H9 (cell line): ENCODE data around the gene ESPNL. TPM values are rescaled to one million over a fixed set of nuclear protein-coding genes. Genes with fewer than 3 reads are reported as not detected.

Experiments
- DNase-seq: peaks from one replicate; pipeline ENCODE4 v3.0.0-alpha.2; 2017
- H2AFZ ChIP-seq: one replicate; pipeline ENCODE4 v1.6.1; 2013; ENCODE audit warnings: mild to moderate bottlenecking, low read length, control low read depth, moderate library complexity
- H2AK5ac ChIP-seq: 2 replicates; pipeline ENCODE4 v1.6.1; 2013; ENCODE audit warnings: low read length, control low read depth, mixed read lengths; ENCODE audit not compliant: insufficient read length
- H2BK120ac ChIP-seq: one replicate; pipeline ENCODE4 v1.6.1; 2013; ENCODE audit warnings: low read depth, mild to moderate bottlenecking, low read length, control low read depth, inconsistent platforms; ENCODE audit not compliant: poor library complexity, severe bottlenecking
- H2BK12ac ChIP-seq: 2 replicates; pipeline ENCODE4 v1.6.1; 2013; ENCODE audit warnings: low read length, control low read depth, mixed read lengths, low read depth; ENCODE audit not compliant: insufficient read length
- H2BK15ac ChIP-seq: 2 replicates; pipeline ENCODE4 v1.6.1; 2013; ENCODE audit warnings: low read depth, low read length, control low read depth
- H2BK20ac ChIP-seq: one replicate; pipeline ENCODE4 v1.6.1; 2013; ENCODE audit warnings: low read depth, mild to moderate bottlenecking, low read length, control low read depth, inconsistent platforms; ENCODE audit not compliant: poor library complexity, severe bottlenecking
- H2BK5ac ChIP-seq: 2 replicates; pipeline ENCODE4 v1.6.1; 2013; ENCODE audit warnings: low read length, control low read depth, mixed read lengths; ENCODE audit not compliant: insufficient read length
- H3K14ac ChIP-seq: 2 replicates; pipeline ENCODE4 v1.6.1; 2013; ENCODE audit warnings: low read length, control low read depth; ENCODE audit not compliant: insufficient read depth
- H3K18ac ChIP-seq: 2 replicates; pipeline ENCODE4 v1.6.1; 2013; ENCODE audit warnings: low read depth, mild to moderate bottlenecking, mixed read lengths, low read length, control low read depth; ENCODE audit not compliant: insufficient read length
- H3K23ac ChIP-seq: 2 replicates; pipeline ENCODE4 v1.6.1; 2013; ENCODE audit warnings: low read length, control low read depth, mixed read lengths, low read depth; ENCODE audit not compliant: insufficient read length
- H3K23me2 ChIP-seq: 2 replicates; pipeline ENCODE4 v1.6.1; 2013; ENCODE audit warnings: low read depth, mild to moderate bottlenecking, mixed read lengths, low read length, control low read depth; ENCODE audit not compliant: insufficient read length, poor library complexity, severe bottlenecking
- H3K27ac ChIP-seq: 2 replicates; pipeline ENCODE4 v1.5.1; 2013; ENCODE audit warnings: low read length, control low read depth, mixed read lengths, low read depth; ENCODE audit not compliant: insufficient read length
- H3K27me3 ChIP-seq: 2 replicates; pipeline ENCODE4 v1.6.1; 2013; ENCODE audit warnings: low read length, control low read depth, inconsistent platforms; ENCODE audit not compliant: insufficient read depth
- H3K4ac ChIP-seq: 2 replicates; pipeline ENCODE4 v1.6.1; 2013; ENCODE audit warnings: low read depth, mild to moderate bottlenecking, control low read depth, inconsistent platforms, low read length, moderate library complexity
- H3K4me1 ChIP-seq: 2 replicates; pipeline ENCODE4 v1.6.1; 2013; ENCODE audit warnings: low read length, control low read depth, inconsistent platforms; ENCODE audit not compliant: insufficient read depth
- H3K4me2 ChIP-seq: 2 replicates; pipeline ENCODE4 v1.6.1; 2013; ENCODE audit warnings: low read length, control low read depth, mixed read lengths; ENCODE audit not compliant: insufficient read length, insufficient read depth
- H3K56ac ChIP-seq: 2 replicates; pipeline ENCODE4 v1.6.1; 2013; ENCODE audit warnings: low read depth, mild to moderate bottlenecking, mixed read lengths, low read length, control low read depth; ENCODE audit not compliant: insufficient read length
- H3K79me1 ChIP-seq: 2 replicates; pipeline ENCODE4 v1.6.1; 2013; ENCODE audit warnings: low read depth, mild to moderate bottlenecking, moderate library complexity, low read length, control low read depth, inconsistent platforms; ENCODE audit not compliant: insufficient read depth, poor library complexity, severe bottlenecking
- H3K79me2 ChIP-seq: 2 replicates; pipeline ENCODE4 v1.6.1; 2013; ENCODE audit warnings: low read length, control low read depth, inconsistent platforms; ENCODE audit not compliant: insufficient read depth
- H3K9ac ChIP-seq: 2 replicates; pipeline ENCODE4 v1.6.1; 2013; ENCODE audit warnings: low read length, control low read depth, mixed read lengths; ENCODE audit not compliant: insufficient read length; ENCODE audit errors: extremely low read depth
- H3K9me3 ChIP-seq: one replicate; pipeline ENCODE4 v1.6.1; 2013; ENCODE audit warnings: low read depth, low read length, inconsistent platforms; ENCODE audit not compliant: control insufficient read depth
- H3T11ph ChIP-seq: one replicate; pipeline ENCODE4 v1.6.1; 2013; ENCODE audit warnings: mild to moderate bottlenecking, low read length, control low read depth, inconsistent platforms
- H4K20me1 ChIP-seq: one replicate; pipeline ENCODE4 v1.6.1; 2013; ENCODE audit not compliant: control insufficient read depth, insufficient read length, insufficient read depth
- H4K5ac ChIP-seq: 2 replicates; pipeline ENCODE4 v1.6.1; 2013; ENCODE audit warnings: low read depth, mild to moderate bottlenecking, mixed read lengths, low read length, control low read depth; ENCODE audit not compliant: insufficient read length
- H4K8ac ChIP-seq: replicated peaks from 2 replicates; pipeline ENCODE4 v1.6.1; 2013; ENCODE audit warnings: low read length, control low read depth, mixed read lengths, low read depth; ENCODE audit not compliant: insufficient read length
- H4K91ac ChIP-seq: 2 replicates; pipeline ENCODE4 v1.6.1; 2013; ENCODE audit warnings: low read depth, mild to moderate bottlenecking, moderate library complexity, mixed read lengths, low read length, control low read depth; ENCODE audit not compliant: insufficient read length
- H3K27ac Mint-ChIP-seq, 3 experiments: 2 replicates in 2 of 3; 3 replicates in 1 of 3; pipeline ENCODE4 v1.8.0; 2020 to 2021; ENCODE audit warnings: mixed read lengths in 3 of 3, mild to moderate bottlenecking in 1 of 3, moderate library complexity in 1 of 3
- H3K27me3 Mint-ChIP-seq: 2 replicates; pipeline ENCODE4 v1.8.0; 2021; ENCODE audit warnings: low read depth, mild to moderate bottlenecking, moderate library complexity, mixed read lengths
- H3K36me3 Mint-ChIP-seq, 3 experiments: 2 replicates in 2 of 3; 3 replicates in 1 of 3; pipeline ENCODE4 v1.8.0; 2020 to 2021; ENCODE audit warnings: low read depth in 3 of 3, mixed read lengths in 3 of 3; ENCODE audit not compliant: insufficient read depth in 1 of 3
- H3K4me1 Mint-ChIP-seq, 2 experiments: 2 replicates each; pipeline ENCODE4 v1.8.0; 2020; ENCODE audit warnings: mixed read lengths in 2 of 2
- H3K4me3 Mint-ChIP-seq, 2 experiments: 2 replicates in 1 of 2; 3 replicates in 1 of 2; pipeline ENCODE4 v1.8.0; 2020 to 2021; ENCODE audit warnings: mild to moderate bottlenecking in 2 of 2, mixed read lengths in 2 of 2, moderate library complexity in 1 of 2
- H3K9me3 Mint-ChIP-seq, 2 experiments: 2 replicates in 1 of 2; 3 replicates in 1 of 2; pipeline ENCODE4 v1.8.0; 2020; ENCODE audit warnings: mild to moderate bottlenecking in 2 of 2, mixed read lengths in 2 of 2, moderate library complexity in 1 of 2
- WGBS: extraction: QIAGEN DNeasy Blood & Tissue Kit; methylation state at CpG from one replicate; pipeline ENCODE4 v1.1.7; 2013; ENCODE audit warnings: missing lambda C conversion rate, low lambda C conversion rate, mixed read lengths; ENCODE audit not compliant: insufficient read length; ENCODE audit errors: extremely low coverage; 5-methylcytosine and 5-hydroxymethylcytosine counted together
- total RNA-seq: library from RNA; stranded (reverse); gene quantifications from 2 replicates; pipeline ENCODE4 v1.2.1, GENCODE V29; 2021
- TF ChIP-seq, protein P1 (sequence below): fragments of 200-600 bp; sonication (generic); conservative IDR thresholded peaks from 3 replicates; pipeline ENCODE4 v1.8.0; 2021; ENCODE audit warnings: antibody characterized with exemption, mild to moderate bottlenecking

The ESPNL gene
- total RNA-seq, 1 experiment from 2014 or later, result 0.17 TPM

DNA sequence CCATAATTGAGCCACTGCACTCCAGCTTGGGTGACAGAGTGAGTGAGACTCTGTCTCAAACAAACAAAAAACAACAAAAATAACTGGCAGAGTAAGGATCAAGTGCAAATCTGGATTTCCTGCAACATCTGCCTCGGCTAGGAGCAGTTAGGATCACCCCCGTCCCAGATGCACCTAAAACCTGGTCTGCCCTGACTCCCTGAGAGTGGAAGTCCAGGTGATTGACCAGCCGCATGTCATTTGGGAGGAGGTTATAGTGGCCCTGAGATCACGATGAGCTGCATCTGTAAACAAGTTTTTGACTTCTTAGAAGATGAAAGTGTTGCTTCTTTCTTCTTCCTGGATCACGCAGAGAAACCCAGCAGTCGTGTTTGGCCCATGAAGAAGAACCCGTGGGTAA is 5.0 kb upstream of the ESPNL start:
- DNase-seq, result no peak
- H3K27ac ChIP-seq, result no peak overlapping the region
- H3K14ac ChIP-seq, result no peak overlapping the region
- H2BK120ac ChIP-seq, result no peak overlapping the region
- Mint-ChIP-seq H3K36me3 (peaks cover 14 to 43% (median 21%) of the 10 kb centered on the region in 3 experiments; a peak in 6 of 7 replicates), H3K4me3 (no peak overlapping the region), H3K27me3 (peaks cover 2% of the 10 kb centered on the region), H3K4me1 (peaks cover 31 to 43% of the 10 kb centered on the region in 2 experiments), H3K27ac (peak overlapping the region in 2 of 3 experiments; percentile 44 to 87; a peak in 3 of 7 replicates), H3K9me3 (no peaks in the 10 kb centered on the region)
- H3T11ph ChIP-seq, result no peak overlapping the region
- TF ChIP-seq, protein P1, sequence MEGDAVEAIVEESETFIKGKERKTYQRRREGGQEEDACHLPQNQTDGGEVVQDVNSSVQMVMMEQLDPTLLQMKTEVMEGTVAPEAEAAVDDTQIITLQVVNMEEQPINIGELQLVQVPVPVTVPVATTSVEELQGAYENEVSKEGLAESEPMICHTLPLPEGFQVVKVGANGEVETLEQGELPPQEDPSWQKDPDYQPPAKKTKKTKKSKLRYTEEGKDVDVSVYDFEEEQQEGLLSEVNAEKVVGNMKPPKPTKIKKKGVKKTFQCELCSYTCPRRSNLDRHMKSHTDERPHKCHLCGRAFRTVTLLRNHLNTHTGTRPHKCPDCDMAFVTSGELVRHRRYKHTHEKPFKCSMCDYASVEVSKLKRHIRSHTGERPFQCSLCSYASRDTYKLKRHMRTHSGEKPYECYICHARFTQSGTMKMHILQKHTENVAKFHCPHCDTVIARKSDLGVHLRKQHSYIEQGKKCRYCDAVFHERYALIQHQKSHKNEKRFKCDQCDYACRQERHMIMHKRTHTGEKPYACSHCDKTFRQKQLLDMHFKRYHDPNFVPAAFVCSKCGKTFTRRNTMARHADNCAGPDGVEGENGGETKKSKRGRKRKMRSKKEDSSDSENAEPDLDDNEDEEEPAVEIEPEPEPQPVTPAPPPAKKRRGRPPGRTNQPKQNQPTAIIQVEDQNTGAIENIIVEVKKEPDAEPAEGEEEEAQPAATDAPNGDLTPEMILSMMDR, result no peak
- no peak overlapping the region for H3K4me2 ChIP-seq
- no peaks in the 10 kb centered on the region for H3K79me2 ChIP-seq
- no peak overlapping the region for H2BK20ac ChIP-seq
- no peak overlapping the region for H2AFZ ChIP-seq
- H3K79me1 ChIP-seq, result no peaks in the 10 kb centered on the region
- H3K9ac ChIP-seq, result no peak overlapping the region
- H3K4me1 ChIP-seq, result peaks cover 3% of the 10 kb centered on the region; the same call in 1 of the 2 replicates
- H3K56ac ChIP-seq, result no peak overlapping the region
- no peaks in the 10 kb centered on the region for H3K9me3 ChIP-seq
- H2AK5ac ChIP-seq, result no peak overlapping the region
- H4K91ac ChIP-seq, result no peak overlapping the region
- no peak overlapping the region for H4K5ac ChIP-seq
- no peak overlapping the region for H2BK12ac ChIP-seq
- no peak overlapping the region for H2BK5ac ChIP-seq
- no peaks in the 10 kb centered on the region for H4K20me1 ChIP-seq
- no peaks in the 10 kb centered on the region for H3K27me3 ChIP-seq
- H4K8ac ChIP-seq, result no peak overlapping the region
- no peak overlapping the region for H3K23ac ChIP-seq
- WGBS, result no CpG with 5 or more reads among the region's 7 CpGs
- no peaks in the 10 kb centered on the region for H3K23me2 ChIP-seq
- H3K18ac ChIP-seq, result no peak overlapping the region
- H2BK15ac ChIP-seq, result no peak overlapping the region
- no peak overlapping the region for H3K4ac ChIP-seq
